HepG2 (cell line): Measurements from ENCODE around the gene TANC1. TPM values are rescaled to one million over a fixed set of nuclear protein-coding genes. Genes with fewer than 3 reads are reported as not detected.

Source experiments
- BHLHE40 ChIP-seq: IDR thresholded peaks from 2 replicates; pipeline ENCODE4 v1.6.1; 2011; ENCODE audit warnings: low read length, improper control_type of control experiment
- CREB1 ChIP-seq, 2 experiments: fragments of 450-650 bp in 1 of 2; IDR thresholded peaks; 2 replicates each; pipeline ENCODE4 v1.6.1; 2016 to 2017; ENCODE audit warnings: control low read depth in 1 of 2, mild to moderate bottlenecking in 1 of 2, missing compliant biosample characterization in 1 of 2, missing genetic modification characterization in 1 of 2
- CREM ChIP-seq, 2 experiments: sonication (generic) in 1 of 2; formaldehyde crosslinking in 1 of 2; IDR thresholded peaks; 2 replicates each; pipeline versions ENCODE4 v1.4.0 to v1.6.1; 2016 to 2020; ENCODE audit warnings: antibody characterized with exemption in 1 of 2, mild to moderate bottlenecking in 1 of 2, missing genetic modification reagents in 1 of 2
- ELF3 ChIP-seq: IDR thresholded peaks from 2 replicates; pipeline ENCODE4 v1.6.1; 2016; ENCODE audit warnings: missing genetic modification reagents, missing compliant biosample characterization
- FOXC1 ChIP-seq: sonication (generic); formaldehyde crosslinking; IDR thresholded peaks from 2 replicates; pipeline ENCODE4 v1.8.0; 2022; ENCODE audit warnings: mild to moderate bottlenecking, missing genetic modification reagents, borderline replicate concordance
- FOXP1 ChIP-seq, 2 experiments: fragments of 450-650 bp in 1 of 2; IDR thresholded peaks; 2 replicates each; pipeline ENCODE4 v1.6.1; 2017 to 2018; ENCODE audit warnings: antibody characterized with exemption in 1 of 2
- GFI1 ChIP-seq: sonication (generic); formaldehyde crosslinking; IDR thresholded peaks from 2 replicates; pipeline ENCODE4 v1.5.0; 2020; ENCODE audit warnings: missing genetic modification reagents, mild to moderate bottlenecking, borderline replicate concordance
- HMG20A ChIP-seq: IDR thresholded peaks from 2 replicates; pipeline ENCODE4 v1.6.1; 2016; ENCODE audit warnings: borderline replicate concordance
- MAF1 ChIP-seq: sonication (generic); formaldehyde crosslinking; IDR thresholded peaks from 2 replicates; pipeline ENCODE4 v1.5.0; 2020; ENCODE audit warnings: missing genetic modification reagents, borderline replicate concordance
- NR2C2 ChIP-seq: sonication (generic); formaldehyde crosslinking; IDR thresholded peaks from 2 replicates; pipeline ENCODE4 v1.4.0; 2020; ENCODE audit warnings: missing genetic modification reagents, mild to moderate bottlenecking, moderate library complexity, borderline replicate concordance
- SALL1 ChIP-seq: sonication (generic); formaldehyde crosslinking; IDR thresholded peaks from 2 replicates; pipeline ENCODE4 v1.8.0; 2022; ENCODE audit warnings: mild to moderate bottlenecking, missing genetic modification reagents
- SMYD3 ChIP-seq: sonication (generic); formaldehyde crosslinking; IDR thresholded peaks from 2 replicates; pipeline ENCODE4 v1.8.1; 2023; ENCODE audit warnings: mild to moderate bottlenecking, missing genetic modification reagents
- TBX2 ChIP-seq: sonication (generic); formaldehyde crosslinking; IDR thresholded peaks from 2 replicates; pipeline ENCODE4 v1.5.0; 2020; ENCODE audit warnings: missing genetic modification reagents, mild to moderate bottlenecking, borderline replicate concordance
- THAP11 ChIP-seq: IDR thresholded peaks from 2 replicates; pipeline ENCODE4 v1.6.1; 2016; ENCODE audit warnings: missing biosample characterization, missing genetic modification reagents
- XRCC5 ChIP-seq: fragments of 200-400 bp; formaldehyde crosslinking; optimal IDR thresholded peaks from 2 replicates; pipeline ENCODE3; 2017; ENCODE audit warnings: mild to moderate bottlenecking, low read length
- ZNF556 ChIP-seq: sonication (generic); formaldehyde crosslinking; IDR thresholded peaks from 2 replicates; pipeline ENCODE4 v1.4.0; 2020; ENCODE audit warnings: mild to moderate bottlenecking, missing genetic modification reagents, borderline replicate concordance
- ZNF777 ChIP-seq: sonication (generic); formaldehyde crosslinking; IDR thresholded peaks from 2 replicates; pipeline ENCODE4 v1.4.0; 2020; ENCODE audit warnings: missing genetic modification reagents
- polyA plus RNA-seq, 8 experiments: library from polyadenylated mRNA; depleted of rRNA in 3 of 8; stranded (reverse) in 7 of 8; unstranded in 1 of 8; fragments of >200 nt; fragmentation: Illumina TruSeq in 4 of 8; extraction: Trizol in 4 of 8; gene quantifications; 2 replicates each; pipeline versions ENCODE4 v1.2.1 to v1.2.3, GENCODE V29; 2011 to 2016; ENCODE audit warnings: low read depth in 4 of 8, missing spikeins in 1 of 8, mixed read lengths in 1 of 8; ENCODE audit not compliant: insufficient read depth in 1 of 8
- total RNA-seq, 5 experiments: library from RNA; depleted of rRNA; stranded (reverse); fragments of >200 nt; fragmentation: Illumina TruSeq; extraction: Trizol; gene quantifications; 2 replicates each; pipeline ENCODE4 v1.2.3, GENCODE V29; 2016; ENCODE audit warnings: low read depth in 1 of 5
- TF ChIP-seq, protein P1 (sequence below): sonication (generic); formaldehyde crosslinking; IDR thresholded peaks from 2 replicates; pipeline ENCODE4 v1.5.0; 2020; ENCODE audit warnings: mild to moderate bottlenecking, missing genetic modification reagents, borderline replicate concordance
- TF ChIP-seq, protein P2 (sequence below): sonication (generic); formaldehyde crosslinking; conservative IDR thresholded peaks from 2 replicates; pipeline ENCODE4 v1.8.1; 2023; ENCODE audit warnings: missing genetic modification reagents

The TANC1 gene
- total and polyA plus RNA-seq, 2 of the 13 experiments (the other 11 are each of a cell fraction or from before 2014, with no cell fraction given) = 2.3 to 5.6 TPM

DNA sequence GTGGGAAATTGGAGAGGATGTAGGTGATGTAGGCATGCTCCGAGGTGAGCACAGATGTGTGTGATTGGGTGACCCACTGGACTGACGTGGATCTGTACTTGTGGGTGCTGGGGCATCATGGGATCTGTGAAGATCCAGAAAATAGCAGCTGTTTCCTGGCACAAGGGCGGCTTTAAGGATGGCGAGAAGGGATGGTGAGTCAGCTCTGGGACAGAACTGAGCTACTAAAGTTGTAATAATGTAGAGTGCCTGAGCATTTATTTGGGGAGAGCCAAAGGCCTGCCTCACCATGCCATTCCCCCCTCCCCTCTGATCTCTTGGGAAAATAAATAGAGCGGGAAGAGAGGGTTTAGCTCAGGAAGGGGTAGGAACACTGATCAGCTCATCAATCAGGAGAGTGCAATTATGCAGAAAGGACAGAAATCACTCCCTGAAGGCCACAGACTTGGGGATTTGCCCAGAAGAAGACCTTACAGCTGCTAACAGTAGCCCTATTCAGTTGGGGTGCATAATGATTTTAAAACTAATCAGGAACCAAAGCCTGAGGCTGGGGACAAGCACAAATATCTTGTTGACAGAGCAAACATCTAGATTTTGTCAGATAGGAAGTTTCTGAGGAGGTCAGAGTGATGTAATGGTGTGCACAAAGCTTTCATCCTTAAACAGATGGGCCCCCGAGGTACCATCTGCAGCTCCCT lies 30.3 kb downstream of the TANC1 start (continued):
- TF ChIP-seq, protein P1, sequence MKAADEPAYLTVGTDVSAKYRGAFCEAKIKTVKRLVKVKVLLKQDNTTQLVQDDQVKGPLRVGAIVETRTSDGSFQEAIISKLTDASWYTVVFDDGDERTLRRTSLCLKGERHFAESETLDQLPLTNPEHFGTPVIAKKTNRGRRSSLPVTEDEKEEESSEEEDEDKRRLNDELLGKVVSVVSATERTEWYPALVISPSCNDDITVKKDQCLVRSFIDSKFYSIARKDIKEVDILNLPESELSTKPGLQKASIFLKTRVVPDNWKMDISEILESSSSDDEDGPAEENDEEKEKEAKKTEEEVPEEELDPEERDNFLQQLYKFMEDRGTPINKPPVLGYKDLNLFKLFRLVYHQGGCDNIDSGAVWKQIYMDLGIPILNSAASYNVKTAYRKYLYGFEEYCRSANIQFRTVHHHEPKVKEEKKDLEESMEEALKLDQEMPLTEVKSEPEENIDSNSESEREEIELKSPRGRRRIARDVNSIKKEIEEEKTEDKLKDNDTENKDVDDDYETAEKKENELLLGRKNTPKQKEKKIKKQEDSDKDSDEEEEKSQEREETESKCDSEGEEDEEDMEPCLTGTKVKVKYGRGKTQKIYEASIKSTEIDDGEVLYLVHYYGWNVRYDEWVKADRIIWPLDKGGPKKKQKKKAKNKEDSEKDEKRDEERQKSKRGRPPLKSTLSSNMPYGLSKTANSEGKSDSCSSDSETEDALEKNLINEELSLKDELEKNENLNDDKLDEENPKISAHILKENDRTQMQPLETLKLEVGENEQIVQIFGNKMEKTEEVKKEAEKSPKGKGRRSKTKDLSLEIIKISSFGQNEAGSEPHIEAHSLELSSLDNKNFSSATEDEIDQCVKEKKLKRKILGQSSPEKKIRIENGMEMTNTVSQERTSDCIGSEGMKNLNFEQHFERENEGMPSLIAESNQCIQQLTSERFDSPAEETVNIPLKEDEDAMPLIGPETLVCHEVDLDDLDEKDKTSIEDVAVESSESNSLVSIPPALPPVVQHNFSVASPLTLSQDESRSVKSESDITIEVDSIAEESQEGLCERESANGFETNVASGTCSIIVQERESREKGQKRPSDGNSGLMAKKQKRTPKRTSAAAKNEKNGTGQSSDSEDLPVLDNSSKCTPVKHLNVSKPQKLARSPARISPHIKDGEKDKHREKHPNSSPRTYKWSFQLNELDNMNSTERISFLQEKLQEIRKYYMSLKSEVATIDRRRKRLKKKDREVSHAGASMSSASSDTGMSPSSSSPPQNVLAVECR (CRISPR knock-in tag) = peak; percentile 37; the same call in 1 of the 2 replicates
- TF ChIP-seq, protein P2, sequence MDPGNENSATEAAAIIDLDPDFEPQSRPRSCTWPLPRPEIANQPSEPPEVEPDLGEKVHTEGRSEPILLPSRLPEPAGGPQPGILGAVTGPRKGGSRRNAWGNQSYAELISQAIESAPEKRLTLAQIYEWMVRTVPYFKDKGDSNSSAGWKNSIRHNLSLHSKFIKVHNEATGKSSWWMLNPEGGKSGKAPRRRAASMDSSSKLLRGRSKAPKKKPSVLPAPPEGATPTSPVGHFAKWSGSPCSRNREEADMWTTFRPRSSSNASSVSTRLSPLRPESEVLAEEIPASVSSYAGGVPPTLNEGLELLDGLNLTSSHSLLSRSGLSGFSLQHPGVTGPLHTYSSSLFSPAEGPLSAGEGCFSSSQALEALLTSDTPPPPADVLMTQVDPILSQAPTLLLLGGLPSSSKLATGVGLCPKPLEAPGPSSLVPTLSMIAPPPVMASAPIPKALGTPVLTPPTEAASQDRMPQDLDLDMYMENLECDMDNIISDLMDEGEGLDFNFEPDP = 0 out of 2 replicates have a peak, but pooled peaks have one; percentile 48
- TF ChIP-seq HMG20A (peak; percentile 64), FOXC1 (CRISPR knock-in tag) (0 out of 2 replicates have a peak, but pooled peaks have one; percentile 66), XRCC5 (peak; percentile 72), NR2C2 (peak; percentile 30; the same call in 1 of the 2 replicates), CREM (IDR thresholded peaks at IDR 0.05) (no peak; the same call in 1 of the 2 replicates), CREM (CRISPR knock-in tag; IDR thresholded peaks at IDR 0.05) (no peak), BHLHE40 (no peak), SALL1 (peak; percentile 22; the same call in 1 of the 2 replicates), FOXP1 (IDR thresholded peaks at IDR 0.05) (no peak), FOXP1 (CRISPR knock-in tag; IDR thresholded peaks at IDR 0.05) (peak; percentile 63; the same call in 1 of the 2 replicates), GFI1 (CRISPR knock-in tag) (peak; percentile 98), ELF3 (CRISPR knock-in tag) (no peak), ZNF556 (CRISPR knock-in tag) (0 out of 2 replicates have a peak, but pooled peaks have one; percentile 13), TBX2 (CRISPR knock-in tag) (peak; percentile 84), ZNF777 (CRISPR knock-in tag) (no peak), SMYD3 (CRISPR knock-in tag) (0 out of 2 replicates have a peak, but pooled peaks have one; percentile 37), MAF1 (no peak), CREB1 (IDR thresholded peaks at IDR 0.05) (no peak), CREB1 (CRISPR knock-in tag; IDR thresholded peaks at IDR 0.05) (peak; percentile 70), THAP11 (CRISPR knock-in tag) (peak; percentile 40; the same call in 1 of the 2 replicates)
